Adrenal gland (tissue), 5 donors: Measurements from ENCODE around the gene HSPB1.

Source experiments
- POLR2A ChIP-seq, 2 donors: fragments of 450-650 bp; IDR thresholded peaks; one replicate each; pipeline ENCODE4 v1.6.1; 2017; ENCODE audit warnings: antibody characterized with exemption in 2 of 2, mild to moderate bottlenecking in 2 of 2, moderate library complexity in 1 of 2
- TF ChIP-seq, protein P1 (sequence below), 6 experiments: fragments of 450-650 bp in 4 of 6; fragments of 200-600 bp in 2 of 6; sonication (generic) in 1 of 6; IDR thresholded peaks; 1 replicate in 5 of 6; 2 replicates in 1 of 6; pipeline versions ENCODE4 v1.5.1 to v1.8.0; 2016 to 2021; ENCODE audit warnings: antibody characterized with exemption in 6 of 6, mild to moderate bottlenecking in 2 of 6, moderate library complexity in 1 of 6
- donor health status: DM: no; HTN: no; CAD: no.

DNA sequence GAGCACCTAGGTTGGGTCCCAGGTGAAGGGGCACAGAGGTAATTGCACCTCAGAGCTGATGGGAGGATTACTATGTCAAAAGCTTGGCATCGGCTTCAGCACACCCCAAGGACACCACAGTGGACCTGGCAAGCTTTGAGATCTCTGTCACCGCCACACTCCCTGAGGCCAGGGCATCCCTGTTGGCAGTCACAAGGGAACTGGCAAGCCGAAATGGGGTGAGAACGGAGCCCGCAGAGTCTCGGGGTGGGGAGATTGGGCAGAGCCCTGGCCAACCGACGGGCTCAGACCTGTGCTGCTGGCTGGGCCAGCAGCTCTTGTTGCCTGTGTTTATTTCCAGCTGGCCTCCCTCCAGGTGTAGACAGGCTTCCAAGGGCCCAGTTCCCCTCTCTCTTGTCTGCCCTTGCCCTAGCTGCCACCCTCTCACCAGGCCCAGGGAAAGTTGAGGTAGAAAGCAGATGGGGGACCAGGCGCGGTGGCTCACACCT, 2.5 kb downstream of the HSPB1 start:
- TF ChIP-seq, protein P1, sequence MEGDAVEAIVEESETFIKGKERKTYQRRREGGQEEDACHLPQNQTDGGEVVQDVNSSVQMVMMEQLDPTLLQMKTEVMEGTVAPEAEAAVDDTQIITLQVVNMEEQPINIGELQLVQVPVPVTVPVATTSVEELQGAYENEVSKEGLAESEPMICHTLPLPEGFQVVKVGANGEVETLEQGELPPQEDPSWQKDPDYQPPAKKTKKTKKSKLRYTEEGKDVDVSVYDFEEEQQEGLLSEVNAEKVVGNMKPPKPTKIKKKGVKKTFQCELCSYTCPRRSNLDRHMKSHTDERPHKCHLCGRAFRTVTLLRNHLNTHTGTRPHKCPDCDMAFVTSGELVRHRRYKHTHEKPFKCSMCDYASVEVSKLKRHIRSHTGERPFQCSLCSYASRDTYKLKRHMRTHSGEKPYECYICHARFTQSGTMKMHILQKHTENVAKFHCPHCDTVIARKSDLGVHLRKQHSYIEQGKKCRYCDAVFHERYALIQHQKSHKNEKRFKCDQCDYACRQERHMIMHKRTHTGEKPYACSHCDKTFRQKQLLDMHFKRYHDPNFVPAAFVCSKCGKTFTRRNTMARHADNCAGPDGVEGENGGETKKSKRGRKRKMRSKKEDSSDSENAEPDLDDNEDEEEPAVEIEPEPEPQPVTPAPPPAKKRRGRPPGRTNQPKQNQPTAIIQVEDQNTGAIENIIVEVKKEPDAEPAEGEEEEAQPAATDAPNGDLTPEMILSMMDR (IDR thresholded peaks at IDR 0.05): no peak
- TF ChIP-seq POLR2A (IDR thresholded peaks at IDR 0.05): peak; percentile 33 to 49
